ENCODE results near the gene BMPR1A.

DNA sequence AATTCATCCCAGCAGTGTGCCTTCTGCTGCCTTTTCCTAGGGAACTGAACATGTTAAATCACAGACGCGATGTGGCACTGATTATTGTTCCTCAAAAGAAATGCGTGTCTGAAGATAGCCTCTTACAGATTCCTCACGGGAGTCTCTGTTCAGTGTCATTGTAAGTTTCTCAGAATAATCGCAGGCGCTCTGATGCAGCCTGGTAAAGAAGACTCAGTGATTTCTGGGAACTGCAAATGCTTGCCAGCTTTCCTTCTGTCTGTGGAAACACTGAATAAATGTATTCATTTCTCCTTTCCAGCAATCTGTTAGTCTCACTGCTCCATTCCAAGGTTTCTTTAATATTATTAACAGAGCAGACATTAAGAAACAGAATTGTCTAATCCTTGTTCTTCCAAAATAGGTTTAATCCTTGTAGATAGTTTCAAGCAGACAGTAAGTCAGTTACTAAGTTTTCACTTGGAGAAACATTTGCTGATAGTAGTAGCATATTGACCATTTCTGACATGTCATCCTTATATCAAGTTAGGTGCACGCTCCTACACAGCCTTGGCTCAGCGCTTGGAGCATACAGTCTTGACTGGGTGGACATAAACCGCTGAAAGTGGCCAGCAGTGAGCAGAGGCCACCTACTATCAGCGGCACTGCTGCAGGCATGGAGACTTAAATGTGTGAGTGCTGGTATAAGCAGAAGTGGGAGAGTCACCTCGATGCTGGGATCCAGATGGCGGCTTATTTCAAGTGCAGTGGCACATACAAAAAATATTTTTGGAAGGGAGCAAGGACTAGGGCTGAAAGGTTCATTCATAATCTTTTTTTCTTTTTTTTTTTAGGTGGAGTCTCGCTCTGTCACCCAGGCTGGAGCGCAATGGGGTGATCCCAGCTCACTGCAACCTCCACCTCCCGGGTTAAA, 173.3 kb downstream of the BMPR1A start:
- TF ChIP-seq, protein P1, sequence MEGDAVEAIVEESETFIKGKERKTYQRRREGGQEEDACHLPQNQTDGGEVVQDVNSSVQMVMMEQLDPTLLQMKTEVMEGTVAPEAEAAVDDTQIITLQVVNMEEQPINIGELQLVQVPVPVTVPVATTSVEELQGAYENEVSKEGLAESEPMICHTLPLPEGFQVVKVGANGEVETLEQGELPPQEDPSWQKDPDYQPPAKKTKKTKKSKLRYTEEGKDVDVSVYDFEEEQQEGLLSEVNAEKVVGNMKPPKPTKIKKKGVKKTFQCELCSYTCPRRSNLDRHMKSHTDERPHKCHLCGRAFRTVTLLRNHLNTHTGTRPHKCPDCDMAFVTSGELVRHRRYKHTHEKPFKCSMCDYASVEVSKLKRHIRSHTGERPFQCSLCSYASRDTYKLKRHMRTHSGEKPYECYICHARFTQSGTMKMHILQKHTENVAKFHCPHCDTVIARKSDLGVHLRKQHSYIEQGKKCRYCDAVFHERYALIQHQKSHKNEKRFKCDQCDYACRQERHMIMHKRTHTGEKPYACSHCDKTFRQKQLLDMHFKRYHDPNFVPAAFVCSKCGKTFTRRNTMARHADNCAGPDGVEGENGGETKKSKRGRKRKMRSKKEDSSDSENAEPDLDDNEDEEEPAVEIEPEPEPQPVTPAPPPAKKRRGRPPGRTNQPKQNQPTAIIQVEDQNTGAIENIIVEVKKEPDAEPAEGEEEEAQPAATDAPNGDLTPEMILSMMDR (conservative IDR thresholded peaks at IDR 0.05), result no peak
- no peak for TF ChIP-seq EZH2 (IDR thresholded peaks at IDR 0.05; ENCODE audit: low read depth)

All from PC-9 (cell line).